ENCODE data around the gene CLEC16A.
"Not testable (repeated sequence)": the region's sequence is repeated elsewhere in the genome, so short reads cannot be mapped to it uniquely, and the experiment has no call there.

Gene CLEC16A

GRCh38 chr16:11217651-11218603, 273.6 kb downstream of the CLEC16A start:
- H3K4me1 ChIP-seq (ENCODE audit: insufficient read depth, low read length): peaks cover 19% of the 10 kb centered on the region
- DNase-seq (no peak), ATAC-seq (ENCODE audit: insufficient read depth, low read depth) (no peak)
- no peak overlapping the region for H3K4me2 ChIP-seq (ENCODE audit: insufficient read depth, low read length)
- H3K36me3 ChIP-seq (ENCODE audit: insufficient read depth, low read length): no peaks in the 10 kb centered on the region
- H3K27ac ChIP-seq (ENCODE audit: low read length): peak overlapping the region; percentile 43; the same call in 1 of the 2 replicates
- no peaks in the 10 kb centered on the region for H3K27me3 ChIP-seq (ENCODE audit: insufficient read depth, low read length, poor library complexity)
- TF ChIP-seq CTCF (IDR thresholded peaks at IDR 0.05; ENCODE audit: borderline replicate concordance, extremely low read depth, low read length, poor library complexity, severe bottlenecking) (no peak), EZH2 (IDR thresholded peaks at IDR 0.05; ENCODE audit: borderline replicate concordance, low read depth, low read length, severe bottlenecking) (no peak)
- peaks cover 16% of the 10 kb centered on the region for H3K9me3 ChIP-seq (ENCODE audit: insufficient read depth, low read length, severe bottlenecking)
- no peaks in the 10 kb centered on the region for H3K79me2 ChIP-seq (ENCODE audit: insufficient read depth, low read length)
- no peak overlapping the region for H3K9ac ChIP-seq (ENCODE audit: low read depth, low read length)
- no peak overlapping the region for H2AFZ ChIP-seq (ENCODE audit: low read depth, low read length)
- H3K4me3 ChIP-seq (ENCODE audit: low read depth in 1 of 2, low read length in 2 of 2): no peak overlapping the region
- no peaks in the 10 kb centered on the region for H4K20me1 ChIP-seq (ENCODE audit: insufficient read depth, low read length)

- TF ChIP-seq EZH2 (IDR thresholded peaks at IDR 0.05; ENCODE audit: borderline replicate concordance, low read depth, low read length, severe bottlenecking) (no peak), CTCF (IDR thresholded peaks at IDR 0.05; ENCODE audit: borderline replicate concordance, extremely low read depth, low read length, poor library complexity, severe bottlenecking) (peak; percentile 74)
- Histone ChIP-seq H3K79me2 (ENCODE audit: insufficient read depth, low read length) (no peaks in the 10 kb centered on the region), H3K27ac (ENCODE audit: low read length) (peak overlapping the region; percentile 56), H3K27me3 (ENCODE audit: insufficient read depth, low read length, poor library complexity) (no peaks in the 10 kb centered on the region), H3K9me3 (ENCODE audit: insufficient read depth, low read length, severe bottlenecking) (peaks cover 16% of the 10 kb centered on the region), H3K4me3 (ENCODE audit: low read depth in 1 of 2, low read length in 2 of 2) (no peak overlapping the region), H3K9ac (ENCODE audit: low read depth, low read length) (no peak overlapping the region), H3K36me3 (ENCODE audit: insufficient read depth, low read length) (no peaks in the 10 kb centered on the region), H3K4me2 (ENCODE audit: insufficient read depth, low read length) (no peak overlapping the region), H2AFZ (ENCODE audit: low read depth, low read length) (no peak overlapping the region), H3K4me1 (ENCODE audit: insufficient read depth, low read length) (peaks cover 20% of the 10 kb centered on the region), H4K20me1 (ENCODE audit: insufficient read depth, low read length) (no peaks in the 10 kb centered on the region)
- no peak for ATAC-seq (ENCODE audit: insufficient read depth, low read depth)
- DNase-seq: no peak
Measured at GRCh38 chr16:11218604-11218962, 274.2 kb downstream of the CLEC16A start.

GRCh38 chr16:11219178-11219577, 274.8 kb downstream of the CLEC16A start:
- peaks cover 26% of the 10 kb centered on the region for H3K4me1 ChIP-seq (ENCODE audit: insufficient read depth, low read length)
- H2AFZ ChIP-seq (ENCODE audit: low read depth, low read length): no peak overlapping the region
- ATAC-seq (ENCODE audit: insufficient read depth, low read depth): no peak
- TF ChIP-seq EZH2 (IDR thresholded peaks at IDR 0.05; ENCODE audit: borderline replicate concordance, low read depth, low read length, severe bottlenecking): no peak
- TF ChIP-seq CTCF (IDR thresholded peaks at IDR 0.05; ENCODE audit: borderline replicate concordance, extremely low read depth, low read length, poor library complexity, severe bottlenecking): no peak
- no peaks in the 10 kb centered on the region for H3K36me3 ChIP-seq (ENCODE audit: insufficient read depth, low read length)
- no peak overlapping the region for H3K4me3 ChIP-seq (ENCODE audit: low read depth in 1 of 2, low read length in 2 of 2)
- H3K9ac ChIP-seq (ENCODE audit: low read depth, low read length): no peak overlapping the region
- no peaks in the 10 kb centered on the region for H4K20me1 ChIP-seq (ENCODE audit: insufficient read depth, low read length)
- DNase-seq: no peak
- no peak overlapping the region for H3K4me2 ChIP-seq (ENCODE audit: insufficient read depth, low read length)
- peaks cover 16% of the 10 kb centered on the region for H3K9me3 ChIP-seq (ENCODE audit: insufficient read depth, low read length, severe bottlenecking)
- H3K79me2 ChIP-seq (ENCODE audit: insufficient read depth, low read length): no peaks in the 10 kb centered on the region
- H3K27ac ChIP-seq (ENCODE audit: low read length): peak overlapping the region; percentile 56
- no peaks in the 10 kb centered on the region for H3K27me3 ChIP-seq (ENCODE audit: insufficient read depth, low read length, poor library complexity)

GRCh38 chr16:11220507-11220906, 276.1 kb downstream of the CLEC16A start:
- Histone ChIP-seq H3K9me3 (ENCODE audit: insufficient read depth, low read length, severe bottlenecking) (peaks cover 16% of the 10 kb centered on the region), H3K9ac (ENCODE audit: low read depth, low read length) (peak overlapping the region; percentile 19; the same call in 1 of the 2 replicates), H3K4me1 (ENCODE audit: insufficient read depth, low read length) (peaks cover 39% of the 10 kb centered on the region), H3K27ac (ENCODE audit: low read length) (peak overlapping the region; percentile 62)
- ATAC-seq (ENCODE audit: insufficient read depth, low read depth); H3K36me3 ChIP-seq (ENCODE audit: insufficient read depth, low read length); H3K4me2 ChIP-seq (ENCODE audit: insufficient read depth, low read length); H4K20me1 ChIP-seq (ENCODE audit: insufficient read depth, low read length); H3K79me2 ChIP-seq (ENCODE audit: insufficient read depth, low read length); H2AFZ ChIP-seq (ENCODE audit: low read depth, low read length); H3K4me3 ChIP-seq (ENCODE audit: low read depth in 1 of 2, low read length in 2 of 2); H3K27me3 ChIP-seq (ENCODE audit: insufficient read depth, low read length, poor library complexity); DNase-seq: not testable (repeated sequence)
